SK-N-SH (cell line): ENCODE results near the gene ZNF814. TPM values are rescaled to one million over a fixed set of nuclear protein-coding genes. Genes with fewer than 3 reads are reported as not detected.

Experiments used
- CTCF ChIA-PET: fragments of 300-600, 350-600 bp; formaldehyde crosslinking; extraction: SDS; loops from one replicate; lab custom pipeline; 2021; lab: Yijun Ruan, JAX
- POLR2A ChIA-PET: fragments of 350-600 bp; sonication (Branson Sonifier 250); formaldehyde crosslinking; extraction: SDS; loops from one replicate; lab custom pipeline; 2020; ENCODE audit warnings: antibody characterized with exemption, inconsistent platforms; lab: Yijun Ruan, JAX
- DNase-seq: peaks from one replicate; pipeline ENCODE4 v3.0.0; 2012
- H2AFZ ChIP-seq: fragments of 200-600 bp; sonication (generic); 2 replicates; pipeline ENCODE4 v1.8.1; 2016; ENCODE audit warnings: antibody characterized with exemption, mild to moderate bottlenecking, low read depth
- H3F3A ChIP-seq: fragments of 200-600 bp; sonication (generic); replicated peaks from 2 replicates; pipeline ENCODE3; 2016; ENCODE audit warnings: antibody characterized with exemption, mild to moderate bottlenecking; ENCODE audit not compliant: insufficient read depth
- H3K27ac ChIP-seq, 2 experiments: fragments of 200-500 bp in 1 of 2; fragments of 200-600 bp in 1 of 2; sonication (Bioruptor generic) in 1 of 2; sonication (generic), shearing (Covaris generic) in 1 of 2; 2 replicates each; pipeline versions ENCODE4 v1.5.1 to v1.6.1; 2014 to 2016; ENCODE audit warnings: low read depth in 2 of 2, inconsistent platforms in 1 of 2, low read length in 1 of 2, mild to moderate bottlenecking in 1 of 2, mixed read lengths in 1 of 2
- H3K27me3 ChIP-seq: fragments of 200-600 bp; sonication (generic), shearing (Covaris generic); 2 replicates; pipeline ENCODE4 v1.6.1; 2016; ENCODE audit warnings: mixed run types; ENCODE audit not compliant: insufficient read depth
- H3K36me3 ChIP-seq, 2 experiments: fragments of 200-500 bp in 1 of 2; fragments of 200-600 bp in 1 of 2; sonication (Bioruptor generic) in 1 of 2; sonication (generic) in 1 of 2; replicated peaks in 1 of 2; 2 replicates each; pipeline versions ENCODE3 to v1.5.1; 2014 to 2016; ENCODE audit warnings: low read length in 1 of 2, mild to moderate bottlenecking in 1 of 2; ENCODE audit not compliant: insufficient read depth in 2 of 2, control insufficient read depth in 1 of 2
- H3K4me1 ChIP-seq, 2 experiments: fragments of 200-500 bp in 1 of 2; fragments of 200-600 bp in 1 of 2; sonication (Bioruptor generic) in 1 of 2; sonication (generic), shearing (Covaris generic) in 1 of 2; 2 replicates each; pipeline versions ENCODE4 v1.5.1 to v1.6.1; 2014 to 2016; ENCODE audit warnings: low read depth in 1 of 2, low read length in 1 of 2, mixed run types in 1 of 2; ENCODE audit not compliant: insufficient read depth in 2 of 2, control insufficient read depth in 1 of 2
- H3K4me2 ChIP-seq: fragments of 200-600 bp; sonication (generic), shearing (Covaris generic); 2 replicates; pipeline ENCODE4 v1.6.1; 2017; ENCODE audit warnings: mixed run types
- H3K4me3 ChIP-seq, 2 experiments: fragments of 200-500 bp in 1 of 2; fragments of 200-600 bp in 1 of 2; sonication (Bioruptor generic) in 1 of 2; sonication (generic), shearing (Covaris generic) in 1 of 2; 2 replicates each; pipeline versions ENCODE4 v1.5.1 to v1.8.1; 2014 to 2016; ENCODE audit warnings: low read depth in 2 of 2, inconsistent platforms in 1 of 2, low read length in 1 of 2, mild to moderate bottlenecking in 1 of 2, mixed read lengths in 1 of 2, moderate library complexity in 1 of 2
- H3K79me2 ChIP-seq: fragments of 200-600 bp; sonication (generic); 2 replicates; pipeline ENCODE4 v1.8.1; 2017; ENCODE audit warnings: mild to moderate bottlenecking; ENCODE audit not compliant: insufficient read depth
- H3K9ac ChIP-seq: fragments of 200-600 bp; sonication (generic); 2 replicates; pipeline ENCODE4 v1.6.1; 2017; ENCODE audit warnings: mixed run types
- H3K9me2 ChIP-seq: fragments of 200-600 bp; sonication (generic); 2 replicates; pipeline ENCODE4 v1.6.1; 2017; ENCODE audit warnings: mixed run types
- H3K9me3 ChIP-seq: fragments of 200-600 bp; sonication (generic); 2 replicates; pipeline ENCODE4 v1.6.1; 2017; ENCODE audit warnings: mixed run types, mild to moderate bottlenecking, moderate library complexity
- H4K20me1 ChIP-seq: fragments of 200-600 bp; sonication (generic); 2 replicates; pipeline ENCODE4 v1.6.1; 2017; ENCODE audit warnings: mild to moderate bottlenecking, mixed run types; ENCODE audit not compliant: insufficient read depth
- CHD2 ChIP-seq: fragments of 150-350 bp; IDR thresholded peaks from 2 replicates; pipeline ENCODE4 v1.6.1; 2018; ENCODE audit warnings: low read length; ENCODE audit not compliant: partially characterized antibody
- ELF1 ChIP-seq: IDR thresholded peaks from 2 replicates; pipeline ENCODE4 v1.4.0; 2012
- NFIC ChIP-seq: IDR thresholded peaks from 2 replicates; pipeline ENCODE4 v1.4.0; 2012; ENCODE audit warnings: borderline replicate concordance
- RAD21 ChIP-seq: IDR thresholded peaks from 2 replicates; pipeline ENCODE4 v1.6.1; 2012; ENCODE audit warnings: mild to moderate bottlenecking, low read length
- WGBS: methylation state at CpG from one replicate; pipeline ENCODE4 v1.1.6; 2017; ENCODE audit warnings: low lambda C conversion rate; 5-methylcytosine and 5-hydroxymethylcytosine counted together
- polyA plus RNA-seq, 3 experiments: library from polyadenylated mRNA; depleted of rRNA; stranded (reverse); fragments of >200 nt; gene quantifications; 2 replicates each; pipeline ENCODE4 v1.2.3, GENCODE V29; 2012

Gene ZNF814
- polyA plus RNA-seq, 1 of the 3 experiments (the other 2 are of a cell fraction), result 4.3 TPM

DNA sequence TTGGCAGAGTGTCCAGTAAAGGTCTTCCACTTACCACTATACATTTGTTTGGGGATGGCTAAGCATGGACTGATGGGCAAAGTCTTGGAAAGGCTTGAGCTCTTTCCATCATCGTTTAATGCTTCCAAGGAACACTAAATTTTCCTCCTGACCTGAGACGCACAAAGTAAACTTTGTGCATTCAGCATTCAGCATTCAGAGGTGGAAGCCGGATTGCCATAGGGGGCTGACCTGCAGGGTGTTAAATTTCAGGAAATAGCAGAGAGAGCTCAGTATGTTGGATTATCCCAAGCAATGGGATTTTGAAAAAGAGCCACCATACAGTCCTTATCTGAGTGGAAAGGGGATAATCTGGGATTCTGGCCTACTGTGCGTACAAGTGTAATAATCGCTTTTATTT is 88.1 kb downstream of the ZNF814 start:
- DNase-seq, result no peak
- no peak overlapping the region for H3K4me3 ChIP-seq
- no peak for TF ChIP-seq ELF1
- TF ChIP-seq RAD21, result no peak
- TF ChIP-seq NFIC, result no peak
- TF ChIP-seq CHD2, result no peak
- TF ChIP-seq, all 33 proteins: peak for 0
- Histone ChIP-seq H3K9ac (no peak overlapping the region), H3K4me2 (no peak overlapping the region), H3K27me3 (no peaks in the 10 kb centered on the region), H3K9me3 (no peaks in the 10 kb centered on the region), H3K9me2 (no peaks in the 10 kb centered on the region), H3F3A (peaks cover 6% of the 10 kb centered on the region), H3K79me2 (no peaks in the 10 kb centered on the region), H3K36me3 (peaks cover 3 to 11% of the 10 kb centered on the region in 2 experiments), H4K20me1 (no peaks in the 10 kb centered on the region), H2AFZ (no peak overlapping the region), H3K27ac (no peak overlapping the region), H3K4me1 (no peaks in the 10 kb centered on the region; a peak in 1 of 4 replicates)
- CTCF ChIA-PET, result no interaction called here
- POLR2A ChIA-PET, result no interaction called here
- 94% methylated on average over 5 of the region's 5 CpGs for WGBS

Other genes starting within 250 kb of the ZNF814 start
- gene ZSCAN4, start 220.1 kb downstream of the ZNF814 start, polyA plus RNA-seq (2012; rRNA removed), result not detected in 2 replicates
- 4.9 and 5.9 TPM in 2 replicates for gene ZNF551, start 207.1 kb downstream of the ZNF814 start, polyA plus RNA-seq (2012; rRNA removed)
- gene ZNF154, start 179.8 kb downstream of the ZNF814 start, polyA plus RNA-seq (2012; rRNA removed), result not detected in 2 replicates
- not detected in 2 replicates for gene ZNF671, start 161.4 kb downstream of the ZNF814 start, polyA plus RNA-seq (2012; rRNA removed)
- 7.5 and 10.0 TPM in 2 replicates for gene ZNF776, start 142.2 kb downstream of the ZNF814 start, polyA plus RNA-seq (2012; rRNA removed)
- gene ZNF586, start 119.4 kb downstream of the ZNF814 start, polyA plus RNA-seq (2012; rRNA removed), result 3.5 and 3.7 TPM in 2 replicates
- gene ZNF552, start 74.1 kb downstream of the ZNF814 start, polyA plus RNA-seq (2012; rRNA removed), result 3.2 and 4.4 TPM in 2 replicates
- gene ZNF587B, start 58.7 kb downstream of the ZNF814 start, polyA plus RNA-seq (2012; rRNA removed), result 2.4 and 4.5 TPM in 2 replicates
- gene ZNF587, start 39.2 kb downstream of the ZNF814 start, polyA plus RNA-seq (2012; rRNA removed), result 7.4 and 12.1 TPM in 2 replicates
- gene ZNF417, start 27.6 kb upstream of the ZNF814 start, polyA plus RNA-seq (2012; rRNA removed), result 1.7 and 3.0 TPM in 2 replicates
- gene ZNF418, start 46.4 kb upstream of the ZNF814 start, polyA plus RNA-seq (2012; rRNA removed), result 0.07 and 0.13 TPM in 2 replicates
- 3.7 and 4.3 TPM in 2 replicates for gene ZNF256, start 58.7 kb upstream of the ZNF814 start, polyA plus RNA-seq (2012; rRNA removed)
- not detected in 2 replicates for gene C19orf18, start 85.5 kb upstream of the ZNF814 start, polyA plus RNA-seq (2012; rRNA removed)
- 2.9 TPM in 2 replicates for gene ZNF606, start 113.8 kb upstream of the ZNF814 start, polyA plus RNA-seq (2012; rRNA removed)
- not detected in 2 replicates for gene ZSCAN1, start 145.0 kb upstream of the ZNF814 start, polyA plus RNA-seq (2012; rRNA removed)
- 0.41 and 0.54 TPM in 2 replicates for gene ZNF135, start 170.2 kb upstream of the ZNF814 start, polyA plus RNA-seq (2012; rRNA removed)
- 26.7 and 28.6 TPM in 2 replicates for gene ZSCAN18, start 209.2 kb upstream of the ZNF814 start, polyA plus RNA-seq (2012; rRNA removed)